Neuronal stem cell (in vitro differentiated cells): ENCODE results near the gene ECHDC1.
"Not testable (repeated sequence)": the region's sequence is repeated elsewhere in the genome, so short reads cannot be mapped to it uniquely, and the experiment has no call there.

Experiments
- DNase-seq: peaks from one replicate; pipeline ENCODE4 v3.0.0-alpha.2; 2013; ENCODE audit warnings: low spot score
- H2AFZ ChIP-seq: one replicate; pipeline ENCODE4 v1.6.1; 2013; ENCODE audit warnings: mild to moderate bottlenecking, low read length, inconsistent platforms
- H2AK5ac ChIP-seq: 2 replicates; pipeline ENCODE4 v1.6.1; 2013; ENCODE audit warnings: low read depth, mild to moderate bottlenecking, inconsistent platforms, low read length, moderate library complexity, mixed read lengths
- H2BK120ac ChIP-seq: 2 replicates; pipeline ENCODE4 v1.6.1; 2013; ENCODE audit warnings: low read depth, mild to moderate bottlenecking, inconsistent platforms, low read length, moderate library complexity, mixed read lengths
- H2BK12ac ChIP-seq: one replicate; pipeline ENCODE4 v1.6.1; 2013; ENCODE audit warnings: low read length, inconsistent platforms
- H2BK15ac ChIP-seq: 2 replicates; pipeline ENCODE4 v1.6.1; 2013; ENCODE audit warnings: mild to moderate bottlenecking, low read length, inconsistent platforms, mixed read lengths
- H2BK5ac ChIP-seq: one replicate; pipeline ENCODE4 v1.6.1; 2013; ENCODE audit warnings: inconsistent platforms, mild to moderate bottlenecking, low read length, moderate library complexity
- H3K14ac ChIP-seq: one replicate; pipeline ENCODE4 v1.6.1; 2013; ENCODE audit warnings: low read length, inconsistent platforms
- H3K18ac ChIP-seq: 2 replicates; pipeline ENCODE4 v1.6.1; 2013; ENCODE audit warnings: low read length, inconsistent platforms
- H3K23ac ChIP-seq: 2 replicates; pipeline ENCODE4 v1.6.1; 2013; ENCODE audit warnings: low read depth, mild to moderate bottlenecking, mixed read lengths, low read length, inconsistent platforms; ENCODE audit not compliant: poor library complexity
- H3K27ac ChIP-seq: replicated peaks from 3 replicates; pipeline ENCODE4 v1.5.1; 2013; ENCODE audit warnings: low read length, inconsistent platforms
- H3K27me3 ChIP-seq, 3 experiments: 2 replicates each; pipeline ENCODE4 v1.6.1; 2013; ENCODE audit warnings: low read length in 3 of 3, mild to moderate bottlenecking in 2 of 3, inconsistent platforms in 1 of 3, low read depth in 1 of 3, mixed read lengths in 1 of 3, moderate library complexity in 1 of 3; ENCODE audit not compliant: control insufficient read depth in 3 of 3, insufficient read depth in 3 of 3
- H3K36me3 ChIP-seq, 2 donors: replicated peaks in 1 of 2; 2 replicates each; pipeline ENCODE4 v1.6.1; 2013; ENCODE audit warnings: low read length in 2 of 2; ENCODE audit not compliant: control insufficient read depth in 2 of 2, insufficient read depth in 2 of 2
- H3K4ac ChIP-seq: 2 replicates; pipeline ENCODE4 v1.6.1; 2013; ENCODE audit warnings: inconsistent platforms, mild to moderate bottlenecking, low read length, moderate library complexity
- H3K4me1 ChIP-seq, 2 donors: 1 replicate in 1 of 2; 2 replicates in 1 of 2; pipeline ENCODE4 v1.6.1; 2013; ENCODE audit warnings: low read length in 2 of 2, low read depth in 1 of 2; ENCODE audit not compliant: control insufficient read depth in 2 of 2, insufficient read depth in 1 of 2
- H3K4me2 ChIP-seq: one replicate; pipeline ENCODE4 v1.6.1; 2013; ENCODE audit warnings: mild to moderate bottlenecking, low read length, inconsistent platforms; ENCODE audit not compliant: insufficient read depth, poor library complexity, severe bottlenecking
- H3K4me3 ChIP-seq, 2 donors: 2 replicates each; pipeline ENCODE4 v1.5.1; 2013; ENCODE audit warnings: low read length in 2 of 2, mild to moderate bottlenecking in 2 of 2, inconsistent platforms in 1 of 2, moderate library complexity in 1 of 2
- H3K79me1 ChIP-seq: one replicate; pipeline ENCODE4 v1.6.1; 2013; ENCODE audit warnings: low read depth, mild to moderate bottlenecking, inconsistent platforms, low read length, moderate library complexity
- H3K9ac ChIP-seq: one replicate; pipeline ENCODE4 v1.6.1; 2013; ENCODE audit warnings: mild to moderate bottlenecking, low read depth, low read length, inconsistent platforms; ENCODE audit not compliant: poor library complexity
- H3K9me3 ChIP-seq, 2 donors: replicated peaks in 1 of 2; 2 replicates each; pipeline versions ENCODE3 to v1.6.1; 2013; ENCODE audit warnings: low read length in 2 of 2, mild to moderate bottlenecking in 2 of 2, inconsistent platforms in 1 of 2, low read depth in 1 of 2, mixed read lengths in 1 of 2, moderate library complexity in 1 of 2; ENCODE audit not compliant: control insufficient read depth in 2 of 2, insufficient read depth in 1 of 2
- H4K8ac ChIP-seq: one replicate; pipeline ENCODE4 v1.6.1; 2013; ENCODE audit warnings: low read depth, mild to moderate bottlenecking, inconsistent platforms, low read length, moderate library complexity
- H4K91ac ChIP-seq: one replicate; pipeline ENCODE4 v1.6.1; 2013; ENCODE audit warnings: low read length, low read depth, mild to moderate bottlenecking, inconsistent platforms; ENCODE audit not compliant: poor library complexity
- WGBS, 2 donors: extraction: QIAGEN DNeasy Blood & Tissue Kit; methylation state at CpG; one replicate each; pipeline ENCODE4 v1.1.7; 2013; ENCODE audit warnings: missing lambda C conversion rate in 2 of 2, mixed read lengths in 1 of 2; ENCODE audit not compliant: insufficient read length in 2 of 2, insufficient replicate concordance in 1 of 2; ENCODE audit errors: extremely low coverage in 2 of 2; 5-methylcytosine and 5-hydroxymethylcytosine counted together

Gene ECHDC1

GRCh38 chr6:127389706-127390105, 46.3 kb upstream of the ECHDC1 start:
- H3K4me2 ChIP-seq: no peak overlapping the region
- H4K91ac ChIP-seq: no peak overlapping the region
- H2BK120ac ChIP-seq: no peak overlapping the region
- no peak overlapping the region for H3K9ac ChIP-seq
- no peak overlapping the region for H2BK15ac ChIP-seq
- no peak overlapping the region for H3K4ac ChIP-seq
- H3K27me3 ChIP-seq: no peaks in the 10 kb centered on the region
- H2BK12ac ChIP-seq: no peak overlapping the region
- H2AK5ac ChIP-seq: no peak overlapping the region
- H3K14ac ChIP-seq: no peak overlapping the region
- H3K36me3 ChIP-seq: no peaks in the 10 kb centered on the region
- no peak overlapping the region for H3K27ac ChIP-seq
- no peak overlapping the region for H3K4me3 ChIP-seq
- no peak overlapping the region for H2BK5ac ChIP-seq
- no CpG with 5 or more reads among the region's 3 CpGs for WGBS, 2 donors
- H3K4me1 ChIP-seq: peaks cover 0 to 2% of the 10 kb centered on the region in 2 donors
- no peak overlapping the region for H3K18ac ChIP-seq
- no peak for DNase-seq
- H3K23ac ChIP-seq: no peak overlapping the region
- no peak overlapping the region for H4K8ac ChIP-seq
- H2AFZ ChIP-seq: no peak overlapping the region
- H3K9me3 ChIP-seq: no peaks in the 10 kb centered on the region
- H3K79me1 ChIP-seq: no peaks in the 10 kb centered on the region

- Histone ChIP-seq H3K79me1 (no peaks in the 10 kb centered on the region), H3K27me3 (no peaks in the 10 kb centered on the region), H3K23ac (no peak overlapping the region), H3K18ac (no peak overlapping the region), H3K27ac (no peak overlapping the region), H2BK5ac (no peak overlapping the region), H3K9me3 (no peaks in the 10 kb centered on the region), H4K8ac (no peak overlapping the region), H3K4me1 (peaks cover 8 to 9% of the 10 kb centered on the region in 2 donors), H2BK15ac (no peak overlapping the region), H3K4me2 (no peak overlapping the region), H3K36me3 (peaks cover 0 to 6% of the 10 kb centered on the region in 2 donors), H3K4me3 (no peak overlapping the region), H2BK120ac (no peak overlapping the region), H2BK12ac (no peak overlapping the region), H3K4ac (no peak overlapping the region), H3K9ac (no peak overlapping the region), H4K91ac (no peak overlapping the region), H2AK5ac (no peak overlapping the region), H3K14ac (no peak overlapping the region), H2AFZ (no peak overlapping the region)
- WGBS, 2 donors: no CpG with 5 or more reads among the region's 3 CpGs
- no peak for DNase-seq
These were observed 42.4 kb upstream of the ECHDC1 start for GRCh38 chr6:127385668-127386430.

DNA sequence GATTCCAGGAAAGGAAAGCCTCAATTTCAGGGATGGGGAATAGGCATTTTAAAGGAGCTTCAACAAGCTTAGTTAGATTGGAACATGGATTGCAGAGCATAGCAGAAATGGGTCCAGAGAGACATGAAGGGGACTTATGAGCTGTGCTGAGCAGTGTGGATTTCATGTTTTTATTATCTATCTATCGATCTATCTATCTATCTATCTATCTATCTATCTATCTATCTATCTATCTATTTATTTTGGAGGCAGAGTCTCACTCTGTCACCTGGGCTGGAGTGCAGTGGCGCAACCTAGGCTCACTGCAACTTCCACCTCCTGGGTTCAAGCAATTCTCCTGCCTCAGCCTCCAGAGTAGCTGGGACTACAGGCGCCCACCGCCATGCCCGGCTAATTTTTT, 41.4 kb upstream of the ECHDC1 start:
- not testable (repeated sequence) for H3K79me1 ChIP-seq, H3K18ac ChIP-seq, H3K27ac ChIP-seq, H3K4me3 ChIP-seq, H2BK5ac ChIP-seq, H3K14ac ChIP-seq, H3K9me3 ChIP-seq, H3K27me3 ChIP-seq, H4K91ac ChIP-seq, H2BK12ac ChIP-seq, H3K23ac ChIP-seq, H2BK120ac ChIP-seq, H3K9ac ChIP-seq, H3K4ac ChIP-seq, DNase-seq, H3K36me3 ChIP-seq, H3K4me2 ChIP-seq, H2BK15ac ChIP-seq, H2AFZ ChIP-seq, H2AK5ac ChIP-seq, H3K4me1 ChIP-seq, H4K8ac ChIP-seq
- no CpG with 5 or more reads among the region's 5 CpGs for WGBS, 2 donors

GRCh38 chr6:127383988-127384387, 40.6 kb upstream of the ECHDC1 start:
- no peak overlapping the region for H2BK120ac ChIP-seq
- H2BK15ac ChIP-seq: no peak overlapping the region
- H3K4me1 ChIP-seq: peaks cover 8 to 9% of the 10 kb centered on the region in 2 donors
- H3K4me2 ChIP-seq: no peak overlapping the region
- H3K79me1 ChIP-seq: no peaks in the 10 kb centered on the region
- H3K18ac ChIP-seq: no peak overlapping the region
- H2AFZ ChIP-seq: no peak overlapping the region
- DNase-seq: no peak
- H2AK5ac ChIP-seq: no peak overlapping the region
- H3K4ac ChIP-seq: no peak overlapping the region
- H3K27ac ChIP-seq: peak overlapping the region; percentile 12
- no peaks in the 10 kb centered on the region for H3K27me3 ChIP-seq
- H4K91ac ChIP-seq: no peak overlapping the region
- no peak overlapping the region for H3K4me3 ChIP-seq
- H3K23ac ChIP-seq: no peak overlapping the region
- no CpG with 5 or more reads among the region's 1 CpG for WGBS, 2 donors
- no peak overlapping the region for H3K14ac ChIP-seq
- no peak overlapping the region for H4K8ac ChIP-seq
- no peak overlapping the region for H2BK5ac ChIP-seq
- H3K36me3 ChIP-seq: peaks cover 0 to 7% of the 10 kb centered on the region in 2 donors
- no peaks in the 10 kb centered on the region for H3K9me3 ChIP-seq
- H2BK12ac ChIP-seq: no peak overlapping the region
- no peak overlapping the region for H3K9ac ChIP-seq
